IMR-90 (cell line): Measurements from ENCODE around the gene PARVG. TPM values are rescaled to one million over a fixed set of nuclear protein-coding genes. Genes with fewer than 3 reads are reported as not detected.

Experiments
- ATAC-seq: fragments of 200-7000 bp; cut with Tn5 transposase; 2 replicates; pipeline ENCODE4 v1.9.1; 2020; ENCODE audit warnings: low read depth, mild to moderate bottlenecking, moderate library complexity
- BruUV-seq: library from RNA; stranded (reverse); fragments of 400-500 nt; replicated peaks from 2 replicates; lab custom pipeline; 2021; lab: Mats Ljungman, UMichigan
- CTCF ChIA-PET: fragments of 300-600 bp; formaldehyde crosslinking; extraction: SDS; loops from one replicate; lab custom pipeline; 2021; ENCODE audit warnings: antibody characterized with exemption; lab: Yijun Ruan, JAX
- POLR2A ChIA-PET: fragments of 300-600 bp; sonication (Branson Sonifier 250); formaldehyde crosslinking; loops from one replicate; lab custom pipeline; 2022; ENCODE audit warnings: antibody characterized with exemption; ENCODE audit not compliant: unreplicated experiment; lab: Charles Lee
- DNase-seq: peaks from one replicate; pipeline ENCODE4 v3.0.0; 2013
- H2AFZ ChIP-seq: replicated peaks from 2 replicates; pipeline ENCODE3; 2013; ENCODE audit warnings: low read length, mild to moderate bottlenecking; ENCODE audit not compliant: poor library complexity
- H2AK5ac ChIP-seq: 2 replicates; pipeline ENCODE4 v1.6.1; 2013; ENCODE audit warnings: low read depth, low read length, inconsistent platforms
- H2AK9ac ChIP-seq: replicated peaks from 2 replicates; pipeline ENCODE3; 2013; ENCODE audit warnings: mild to moderate bottlenecking, low read depth, low read length, moderate library complexity; ENCODE audit not compliant: poor library complexity
- H2BK120ac ChIP-seq: 2 replicates; pipeline ENCODE4 v1.6.1; 2013; ENCODE audit warnings: low read depth, low read length, inconsistent platforms
- H2BK15ac ChIP-seq: 3 replicates; pipeline ENCODE4 v1.6.1; 2013; ENCODE audit warnings: low read depth, low read length, inconsistent platforms
- H2BK20ac ChIP-seq: 2 replicates; pipeline ENCODE4 v1.6.1; 2013; ENCODE audit warnings: low read depth, mild to moderate bottlenecking, inconsistent platforms, low read length, moderate library complexity
- H2BK5ac ChIP-seq: 2 replicates; pipeline ENCODE4 v1.6.1; 2013; ENCODE audit warnings: mild to moderate bottlenecking, low read depth, low read length, inconsistent platforms; ENCODE audit not compliant: poor library complexity, severe bottlenecking
- H3K14ac ChIP-seq: replicated peaks from 2 replicates; pipeline ENCODE4 v1.6.1; 2013; ENCODE audit warnings: low read depth, low read length, inconsistent platforms
- H3K18ac ChIP-seq: 2 replicates; pipeline ENCODE4 v1.6.1; 2013; ENCODE audit warnings: low read depth, low read length, control low read depth
- H3K23ac ChIP-seq: 2 replicates; pipeline ENCODE4 v1.6.1; 2013; ENCODE audit warnings: low read depth, low read length, inconsistent platforms
- H3K27ac ChIP-seq: 2 replicates; pipeline ENCODE4 v1.5.1; 2013; ENCODE audit warnings: mild to moderate bottlenecking, control low read depth, low read length; ENCODE audit not compliant: insufficient read depth
- H3K27me3 ChIP-seq: 2 replicates; pipeline ENCODE4 v1.6.1; 2013; ENCODE audit warnings: low read length; ENCODE audit not compliant: control insufficient read depth, insufficient read depth
- H3K36me3 ChIP-seq: 2 replicates; pipeline ENCODE4 v1.6.1; 2013; ENCODE audit warnings: low read length, mixed read lengths; ENCODE audit not compliant: control insufficient read depth, insufficient read depth
- H3K4ac ChIP-seq: 2 replicates; pipeline ENCODE4 v1.6.1; 2013; ENCODE audit warnings: low read depth, low read length, inconsistent platforms
- H3K4me1 ChIP-seq: 2 replicates; pipeline ENCODE4 v1.6.1; 2013; ENCODE audit warnings: low read length, mixed read lengths; ENCODE audit not compliant: control insufficient read depth, insufficient read depth
- H3K4me2 ChIP-seq: 2 replicates; pipeline ENCODE4 v1.6.1; 2013; ENCODE audit warnings: low read depth, mild to moderate bottlenecking, control low read depth, low read length, moderate library complexity
- H3K4me3 ChIP-seq: 2 replicates; pipeline ENCODE4 v1.5.1; 2013; ENCODE audit warnings: low read depth, mild to moderate bottlenecking, control low read depth, low read length, moderate library complexity; ENCODE audit not compliant: insufficient read depth
- H3K56ac ChIP-seq: 2 replicates; pipeline ENCODE4 v1.6.1; 2013; ENCODE audit warnings: low read length, inconsistent platforms; ENCODE audit not compliant: insufficient read depth; ENCODE audit errors: extremely low read depth
- H3K79me1 ChIP-seq, 2 experiments: 2 replicates each; pipeline ENCODE4 v1.6.1; 2013; ENCODE audit warnings: low read length in 2 of 2, inconsistent platforms in 1 of 2, low read depth in 1 of 2
- H3K9ac ChIP-seq: 2 replicates; pipeline ENCODE4 v1.6.1; 2013; ENCODE audit warnings: low read depth, low read length, control low read depth
- H3K9me1 ChIP-seq: 2 replicates; pipeline ENCODE4 v1.6.1; 2013; ENCODE audit warnings: low read length, inconsistent platforms; ENCODE audit not compliant: insufficient read depth
- H3K9me3 ChIP-seq: 2 replicates; pipeline ENCODE4 v1.6.1; 2013; ENCODE audit warnings: low read length; ENCODE audit not compliant: control insufficient read depth, insufficient read depth
- H4K20me1 ChIP-seq: 2 replicates; pipeline ENCODE4 v1.6.1; 2013; ENCODE audit warnings: low read length, inconsistent platforms; ENCODE audit not compliant: insufficient read depth
- H4K5ac ChIP-seq: 2 replicates; pipeline ENCODE4 v1.6.1; 2013; ENCODE audit warnings: mild to moderate bottlenecking, low read depth, low read length, control low read depth
- H4K8ac ChIP-seq, 2 experiments: 2 replicates each; pipeline ENCODE4 v1.6.1; 2013; ENCODE audit warnings: low read depth in 2 of 2, low read length in 2 of 2, control low read depth in 1 of 2, inconsistent platforms in 1 of 2
- H4K91ac ChIP-seq: 2 replicates; pipeline ENCODE4 v1.6.1; 2013; ENCODE audit warnings: low read depth, low read length, inconsistent platforms; ENCODE audit not compliant: insufficient read depth
- NFE2L2 ChIP-seq: fragments of 150-350 bp; IDR thresholded peaks from 2 replicates; pipeline ENCODE4 v1.6.1; 2016; ENCODE audit warnings: low read depth, mild to moderate bottlenecking, low read length
- POLR2A ChIP-seq: IDR thresholded peaks from 2 replicates; pipeline ENCODE4 v1.6.1; 2012; ENCODE audit warnings: mild to moderate bottlenecking, low read depth, low read length
- WGBS, 2 experiments: methylation state at CpG; one replicate each; pipeline versions ENCODE4 v1.1.5 to v1.1.7; 2013; ENCODE audit warnings: missing lambda C conversion rate in 2 of 2; ENCODE audit not compliant: insufficient read length in 1 of 2; ENCODE audit errors: extremely low coverage in 2 of 2; 5-methylcytosine and 5-hydroxymethylcytosine counted together
- dilution Hi-C: fragments of 300-500 bp; cut with HindIII; formaldehyde crosslinking; loops from one replicate; pipeline ENCODE4 v1.14.3; 2018; ENCODE audit warnings: low sequenced_read_pairs; ENCODE audit not compliant: unreplicated experiment
- in situ Hi-C: fragments of 300-500 bp; cut with MboI; formaldehyde crosslinking; loops from 3 replicates; pipeline ENCODE4 v1.14.3; 2019; ENCODE audit warnings: low sequenced_read_pairs, inconsistent platforms, mixed read lengths
- intact Hi-C: fragments of 100-400 bp; cut with micrococcal nuclease; formaldehyde crosslinking; loops from 2 replicates; pipeline ENCODE4 v1.10.0; 2022
- polyA plus RNA-seq, 3 experiments: library from polyadenylated mRNA; depleted of rRNA; stranded (reverse); fragments of >200 nt; gene quantifications; 2 replicates each; pipeline ENCODE4 v1.2.3, GENCODE V29; 2012; ENCODE audit warnings: low replicate concordance in 1 of 3
- total RNA-seq: library from RNA; depleted of rRNA; stranded (reverse); fragments of >200 nt; gene quantifications from 2 replicates; pipeline ENCODE4 v1.2.3, GENCODE V29; 2012

PARVG gene
- total and polyA plus RNA-seq, 2 of the 4 experiments (the other 2 are of a cell fraction) = not detected

- H2BK120ac ChIP-seq = no peak overlapping the region
- CTCF ChIA-PET = no interaction called here
- H3K27me3 ChIP-seq = no peaks in the 10 kb centered on the region
- no peak overlapping the region for H2AFZ ChIP-seq
- peak overlapping the region; percentile 28 for H2AK9ac ChIP-seq
- H2BK15ac ChIP-seq = no peak overlapping the region
- H4K8ac ChIP-seq = no peak overlapping the region
- H3K4me2 ChIP-seq = no peak overlapping the region
- ATAC-seq = no peak
- no peak overlapping the region for H3K14ac ChIP-seq
- H3K9me3 ChIP-seq = no peaks in the 10 kb centered on the region
- H4K5ac ChIP-seq = no peak overlapping the region
- H3K79me1 ChIP-seq = no peaks in the 10 kb centered on the region
- no TSS peak for BruUV-seq
- 92% methylated on average over 12 of the region's 20 CpGs; no CpG with 5 or more reads in 1 of the 2 experiments for WGBS, 2 experiments
- in situ Hi-C loops = no loop called here
- H4K20me1 ChIP-seq = no peaks in the 10 kb centered on the region
- H2BK20ac ChIP-seq = no peak overlapping the region
- no peak overlapping the region for H2BK5ac ChIP-seq
- no peak overlapping the region for H3K23ac ChIP-seq
- intact Hi-C loops = no loop called here
- H3K36me3 ChIP-seq = peaks cover 3% of the 10 kb centered on the region; the same call in 1 of the 2 replicates
- no peak overlapping the region for H3K9ac ChIP-seq
- H3K18ac ChIP-seq = no peak overlapping the region
- no peak for TF ChIP-seq NFE2L2
- TF ChIP-seq POLR2A = no peak
- no peak overlapping the region for H3K56ac ChIP-seq
- POLR2A ChIA-PET = no interaction called here
- H3K4ac ChIP-seq = no peak overlapping the region
- no peaks in the 10 kb centered on the region; the same call in 1 of the 2 replicates for H3K9me1 ChIP-seq
- no peak overlapping the region for H3K27ac ChIP-seq
- no peak for DNase-seq
- H2AK5ac ChIP-seq = no peak overlapping the region
- no peak overlapping the region for H3K4me3 ChIP-seq
- dilution Hi-C loops = no loop called here
- H3K4me1 ChIP-seq = no peaks in the 10 kb centered on the region
- H4K91ac ChIP-seq = no peak overlapping the region
Observed at GRCh38 chr22:44166498-44167276, 14.0 kb upstream of the PARVG start.
